OCI-LY3 (cell line): ENCODE results near the gene MSMP.
A peak's percentile ranks its signal among the peaks of the same experiment; 100 is the strongest.

Source experiments
- H2AFZ ChIP-seq: fragments of 200-600, 300-600 bp; shearing (Covaris generic); 2 replicates; pipeline ENCODE4 v1.6.0; 2014; ENCODE audit warnings: antibody characterized with exemption, low read depth, low read length
- H3K27ac ChIP-seq: fragments of 200-600, 300-600 bp; sonication (generic); 2 replicates; pipeline ENCODE4 v1.5.1; 2014; ENCODE audit warnings: mild to moderate bottlenecking, low read length, moderate library complexity, mixed read lengths
- H3K27me3 ChIP-seq: fragments of 200-600, 300-600 bp; sonication (generic); 2 replicates; pipeline ENCODE4 v1.6.1; 2014; ENCODE audit warnings: low read depth, low read length, mixed read lengths
- H3K36me3 ChIP-seq: fragments of 200-600, 300-600 bp; sonication (generic); replicated peaks from 2 replicates; pipeline ENCODE3; 2014; ENCODE audit warnings: low read depth, low read length, mixed read lengths
- H3K4me1 ChIP-seq: fragments of 300-600, 200-600 bp; sonication (generic); 2 replicates; pipeline ENCODE4 v1.6.1; 2014; ENCODE audit warnings: low read length, mixed read lengths
- H3K4me2 ChIP-seq: fragments of 200-600, 300-600 bp; sonication (generic); 2 replicates; pipeline ENCODE4 v1.6.1; 2014; ENCODE audit warnings: low read length, mixed read lengths
- H3K4me3 ChIP-seq: fragments of 300-600, 200-600 bp; sonication (generic); 2 replicates; pipeline ENCODE4 v1.5.1; 2014; ENCODE audit warnings: antibody characterized with exemption, mild to moderate bottlenecking, low read length, moderate library complexity
- H3K79me2 ChIP-seq: fragments of 300-600, 200-600 bp; shearing (Covaris generic); 2 replicates; pipeline ENCODE4 v1.6.1; 2014; ENCODE audit warnings: mild to moderate bottlenecking, low read length, mixed read lengths
- H3K9ac ChIP-seq: fragments of 300-600, 200-600 bp; shearing (Covaris generic); 2 replicates; pipeline ENCODE4 v1.6.0; 2014; ENCODE audit warnings: mild to moderate bottlenecking, low read length, moderate library complexity
- H3K9me3 ChIP-seq: fragments of 200-600, 300-600 bp; shearing (Covaris generic); 2 replicates; pipeline ENCODE4 v1.6.1; 2014; ENCODE audit warnings: low read length, mixed read lengths; ENCODE audit not compliant: insufficient read depth
- H4K20me1 ChIP-seq: fragments of 200-600, 300-600 bp; sonication (generic); 2 replicates; pipeline ENCODE4 v1.6.1; 2016; ENCODE audit warnings: low read length, mixed read lengths; ENCODE audit not compliant: insufficient read depth
- EZH2phosphoT487 ChIP-seq: fragments of 200-600 bp; shearing (Covaris generic); IDR thresholded peaks from 2 replicates; pipeline ENCODE4 v1.6.1; 2018; ENCODE audit warnings: antibody characterized with exemption, mixed run types, low read depth
- TF ChIP-seq, protein P1 (sequence below): fragments of 200-600, 300-600 bp; sonication (generic); IDR thresholded peaks from 2 replicates; pipeline ENCODE4 v1.5.1; 2014; ENCODE audit warnings: antibody characterized with exemption, low read length, low read depth

MSMP gene

DNA sequence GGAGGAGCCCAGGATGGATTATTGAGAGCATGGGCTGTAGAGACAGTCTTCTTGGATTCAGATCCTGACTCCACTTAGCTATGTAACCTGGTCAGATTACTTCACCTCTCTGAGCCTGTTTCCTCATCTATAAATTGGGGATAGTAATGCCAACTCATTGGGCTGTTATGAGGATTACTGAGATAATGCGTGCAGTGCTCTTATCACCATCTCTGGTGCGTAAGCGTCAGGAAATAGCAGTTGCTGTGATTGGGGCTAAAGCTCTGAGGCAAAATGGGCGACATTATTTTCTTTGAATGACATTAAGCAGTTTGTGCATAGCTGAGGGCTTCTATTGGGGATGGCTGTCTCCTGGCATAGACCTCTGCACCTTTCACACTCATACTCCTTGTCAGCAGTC lies 995 bp upstream of the MSMP start:
- Histone ChIP-seq H3K4me1 (peaks cover 39% of the 10 kb centered on the region), H3K27me3 (no peaks in the 10 kb centered on the region), H3K9me3 (no peaks in the 10 kb centered on the region), H2AFZ (no peak overlapping the region), H3K27ac (no peak overlapping the region), H3K36me3 (peaks cover 12% of the 10 kb centered on the region), H3K4me2 (no peak overlapping the region), H3K9ac (no peak overlapping the region), H4K20me1 (no peaks in the 10 kb centered on the region), H3K79me2 (peaks cover 26% of the 10 kb centered on the region), H3K4me3 (no peak overlapping the region)
- TF ChIP-seq EZH2phosphoT487: no peak
- TF ChIP-seq, protein P1, sequence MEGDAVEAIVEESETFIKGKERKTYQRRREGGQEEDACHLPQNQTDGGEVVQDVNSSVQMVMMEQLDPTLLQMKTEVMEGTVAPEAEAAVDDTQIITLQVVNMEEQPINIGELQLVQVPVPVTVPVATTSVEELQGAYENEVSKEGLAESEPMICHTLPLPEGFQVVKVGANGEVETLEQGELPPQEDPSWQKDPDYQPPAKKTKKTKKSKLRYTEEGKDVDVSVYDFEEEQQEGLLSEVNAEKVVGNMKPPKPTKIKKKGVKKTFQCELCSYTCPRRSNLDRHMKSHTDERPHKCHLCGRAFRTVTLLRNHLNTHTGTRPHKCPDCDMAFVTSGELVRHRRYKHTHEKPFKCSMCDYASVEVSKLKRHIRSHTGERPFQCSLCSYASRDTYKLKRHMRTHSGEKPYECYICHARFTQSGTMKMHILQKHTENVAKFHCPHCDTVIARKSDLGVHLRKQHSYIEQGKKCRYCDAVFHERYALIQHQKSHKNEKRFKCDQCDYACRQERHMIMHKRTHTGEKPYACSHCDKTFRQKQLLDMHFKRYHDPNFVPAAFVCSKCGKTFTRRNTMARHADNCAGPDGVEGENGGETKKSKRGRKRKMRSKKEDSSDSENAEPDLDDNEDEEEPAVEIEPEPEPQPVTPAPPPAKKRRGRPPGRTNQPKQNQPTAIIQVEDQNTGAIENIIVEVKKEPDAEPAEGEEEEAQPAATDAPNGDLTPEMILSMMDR: no peak

DNA sequence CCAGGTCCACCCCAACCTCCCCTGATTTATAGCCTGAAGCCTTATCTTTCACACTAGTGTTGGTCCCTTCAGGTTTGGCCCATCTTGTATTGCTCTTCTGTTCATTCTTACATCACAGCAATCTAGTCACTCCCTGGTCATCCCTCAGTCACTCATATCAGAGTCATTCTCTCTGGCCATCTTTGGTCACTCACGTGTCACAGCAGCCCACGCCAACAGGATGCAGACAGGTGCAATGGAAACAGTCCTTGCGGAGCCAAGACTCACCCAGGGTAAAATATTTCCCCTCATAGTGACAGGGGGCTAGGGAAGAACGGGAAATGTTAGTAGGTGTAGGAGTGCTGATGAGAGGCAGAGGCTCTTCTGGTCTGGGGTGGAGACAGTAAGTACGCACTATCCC lies 610 bp downstream of the MSMP start:
- H3K27me3 ChIP-seq: no peaks in the 10 kb centered on the region
- no peak overlapping the region for H3K27ac ChIP-seq
- H4K20me1 ChIP-seq: 0 out of 2 replicates have a peak, but pooled peaks cover under 1% of the 10 kb centered on the region
- no peak overlapping the region for H3K4me3 ChIP-seq
- peaks cover 12% of the 10 kb centered on the region for H3K36me3 ChIP-seq
- H2AFZ ChIP-seq: no peak overlapping the region
- H3K79me2 ChIP-seq: peaks cover 30% of the 10 kb centered on the region
- no peaks in the 10 kb centered on the region for H3K9me3 ChIP-seq
- peaks cover 27% of the 10 kb centered on the region for H3K4me1 ChIP-seq
- TF ChIP-seq EZH2phosphoT487: no peak
- TF ChIP-seq, protein P1: no peak
- H3K4me2 ChIP-seq: no peak overlapping the region
- H3K9ac ChIP-seq: no peak overlapping the region

DNA sequence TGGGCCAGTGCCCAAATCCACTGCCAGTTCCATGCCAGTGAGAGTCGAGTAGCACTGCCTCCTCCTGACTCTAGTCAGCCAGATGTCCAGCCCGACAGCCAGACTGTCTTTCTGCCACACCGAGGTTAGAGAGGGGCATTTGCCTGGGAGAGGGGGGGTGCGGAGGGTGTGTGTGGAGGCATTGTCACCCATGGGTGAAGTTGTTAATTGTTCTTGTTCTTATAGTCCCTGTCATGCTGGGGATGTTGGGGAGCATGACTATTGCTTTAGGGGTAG lies 3.9 kb downstream of the MSMP start:
- Histone ChIP-seq H3K27me3 (no peaks in the 10 kb centered on the region), H3K4me1 (peaks cover 33% of the 10 kb centered on the region), H3K36me3 (peaks cover 17% of the 10 kb centered on the region), H3K79me2 (peaks cover 46% of the 10 kb centered on the region), H3K27ac (peak overlapping the region; percentile 54), H2AFZ (no peak overlapping the region), H4K20me1 (peaks cover 17% of the 10 kb centered on the region), H3K9ac (peak overlapping the region; percentile 85), H3K4me2 (peak overlapping the region; percentile 81), H3K4me3 (peak overlapping the region; percentile 90), H3K9me3 (no peaks in the 10 kb centered on the region)
- TF ChIP-seq, protein P1: no peak
- TF ChIP-seq EZH2phosphoT487: no peak

DNA sequence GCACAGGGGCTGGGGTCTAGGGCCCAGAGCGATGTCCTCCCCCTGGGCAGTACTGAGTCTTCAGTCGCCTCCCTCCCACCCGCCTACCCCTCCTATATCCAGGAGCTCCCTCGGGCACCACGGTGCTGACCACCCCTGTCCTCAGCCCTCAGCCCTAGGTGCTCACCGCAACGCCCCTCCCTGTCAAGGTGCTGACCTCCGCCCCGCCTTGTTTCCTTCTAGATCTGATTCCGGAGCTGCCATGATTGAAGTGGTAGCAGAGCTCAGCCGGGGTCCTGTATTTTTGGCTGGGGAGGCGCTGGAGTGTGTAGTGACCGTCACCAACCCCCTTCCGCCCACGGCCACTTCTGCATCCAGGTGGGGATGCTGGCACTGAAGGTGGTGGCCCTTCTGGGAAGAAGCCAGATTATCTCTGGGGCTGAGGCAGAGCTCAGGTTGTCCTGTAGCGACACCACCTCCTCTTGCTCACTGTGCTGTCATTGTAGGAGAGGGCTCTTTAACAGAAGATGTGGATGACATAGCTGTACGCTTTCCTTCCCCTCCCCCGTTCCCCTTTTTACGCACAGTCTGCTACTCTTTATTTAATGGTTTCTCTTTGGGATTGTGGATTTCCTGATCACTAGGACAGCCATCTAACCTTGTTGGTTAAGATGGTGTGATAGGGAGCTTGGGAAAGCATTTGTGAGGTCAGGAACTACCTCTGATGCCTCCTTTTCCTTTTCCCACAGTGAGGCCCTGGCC lies 4.4 kb downstream of the MSMP start:
- no peaks in the 10 kb centered on the region for H3K27me3 ChIP-seq
- H3K4me3 ChIP-seq: peak overlapping the region; percentile 90
- peaks cover 47% of the 10 kb centered on the region for H3K79me2 ChIP-seq
- peak overlapping the region; percentile 81 for H3K4me2 ChIP-seq
- H2AFZ ChIP-seq: peak overlapping the region; percentile 32
- H4K20me1 ChIP-seq: peaks cover 17% of the 10 kb centered on the region
- TF ChIP-seq EZH2phosphoT487: no peak
- TF ChIP-seq, protein P1: peak; percentile 14
- peaks cover 33% of the 10 kb centered on the region for H3K4me1 ChIP-seq
- peaks cover 13% of the 10 kb centered on the region for H3K36me3 ChIP-seq
- H3K27ac ChIP-seq: peak overlapping the region; percentile 54
- peak overlapping the region; percentile 85 for H3K9ac ChIP-seq
- no peaks in the 10 kb centered on the region for H3K9me3 ChIP-seq
